ENCODE measurements around the gene USP28. TPM values are rescaled to one million over a fixed set of nuclear protein-coding genes. Genes with fewer than 3 reads are reported as not detected.
"Not testable (repeated sequence)": the region's sequence is repeated elsewhere in the genome, so short reads cannot be mapped to it uniquely, and the experiment has no call there.

The USP28 gene
- total RNA-seq, 6 experiments from 2014 or later: 15.4 to 21.5 (median 17.8) TPM

GRCh38 chr11:113884361-113884836, 9.0 kb upstream of the USP28 start:
- Mint-ChIP-seq H3K4me1 (ENCODE audit: low read depth) (no peaks in the 10 kb centered on the region), H3K36me3 (ENCODE audit: low read depth) (no peaks in the 10 kb centered on the region)

GRCh38 chr11:113881856-113882255, 6.5 kb upstream of the USP28 start:
- no peak overlapping the region for H3K4me3 Mint-ChIP-seq
- H3K36me3 Mint-ChIP-seq (ENCODE audit: low read depth): no peaks in the 10 kb centered on the region
- peak; percentile 29 for DNase-seq
- peaks cover 9% of the 10 kb centered on the region for H3K27me3 Mint-ChIP-seq (ENCODE audit: insufficient read depth)
- no peak for TF ChIP-seq CTCF (IDR thresholded peaks at IDR 0.05)
- H3K4me1 Mint-ChIP-seq (ENCODE audit: low read depth): no peaks in the 10 kb centered on the region
- no peak overlapping the region for H3K27ac Mint-ChIP-seq
- H3K9me3 Mint-ChIP-seq: no peaks in the 10 kb centered on the region

More at GRCh38 chr11:113884361-113884836, 9.0 kb upstream of the USP28 start:
- no peak for TF ChIP-seq CTCF (IDR thresholded peaks at IDR 0.05)
- DNase-seq: no peak
- H3K27ac Mint-ChIP-seq: no peak overlapping the region
- H3K4me3 Mint-ChIP-seq: no peak overlapping the region
- no peaks in the 10 kb centered on the region for H3K9me3 Mint-ChIP-seq
- H3K27me3 Mint-ChIP-seq (ENCODE audit: insufficient read depth): peaks cover 11% of the 10 kb centered on the region

GRCh38 chr11:113880971-113881370, 5.6 kb upstream of the USP28 start:
- peaks cover 3% of the 10 kb centered on the region for H3K4me1 Mint-ChIP-seq (ENCODE audit: low read depth)
- H3K9me3 Mint-ChIP-seq: no peaks in the 10 kb centered on the region
- H3K27me3 Mint-ChIP-seq (ENCODE audit: insufficient read depth): peaks cover 6% of the 10 kb centered on the region
- no peak for TF ChIP-seq CTCF (IDR thresholded peaks at IDR 0.05)
- no peaks in the 10 kb centered on the region for H3K36me3 Mint-ChIP-seq (ENCODE audit: low read depth)
- no peak for DNase-seq
- no peak overlapping the region for H3K4me3 Mint-ChIP-seq
- no peak overlapping the region for H3K27ac Mint-ChIP-seq

GRCh38 chr11:113879446-113879845, 4.1 kb upstream of the USP28 start:
- H3K4me1 Mint-ChIP-seq (ENCODE audit: low read depth): peaks cover 11% of the 10 kb centered on the region
- not testable (repeated sequence) for H3K9me3 Mint-ChIP-seq; H3K4me3 Mint-ChIP-seq; H3K36me3 Mint-ChIP-seq (ENCODE audit: low read depth); H3K27me3 Mint-ChIP-seq (ENCODE audit: insufficient read depth); H3K27ac Mint-ChIP-seq; DNase-seq

GRCh38 chr11:113877670-113878055, 2.3 kb upstream of the USP28 start:
- no peak for TF ChIP-seq CTCF (IDR thresholded peaks at IDR 0.05)
- peaks cover 9% of the 10 kb centered on the region for H3K27me3 Mint-ChIP-seq (ENCODE audit: insufficient read depth)
- H3K27ac Mint-ChIP-seq: no peak overlapping the region
- H3K36me3 Mint-ChIP-seq (ENCODE audit: low read depth): no peaks in the 10 kb centered on the region; the same call in 1 of the 2 replicates
- H3K4me1 Mint-ChIP-seq (ENCODE audit: low read depth): peaks cover 25% of the 10 kb centered on the region
- no peaks in the 10 kb centered on the region for H3K9me3 Mint-ChIP-seq
- DNase-seq: no peak
- H3K4me3 Mint-ChIP-seq: no peak overlapping the region

- no peak overlapping the region for H3K27ac Mint-ChIP-seq
- peaks cover 27% of the 10 kb centered on the region for H3K4me1 Mint-ChIP-seq (ENCODE audit: low read depth)
- H3K36me3 Mint-ChIP-seq (ENCODE audit: low read depth): peaks cover 4% of the 10 kb centered on the region; the same call in 1 of the 2 replicates
These were observed 1.7 kb upstream of the USP28 start for GRCh38 chr11:113876798-113877669.

More at GRCh38 chr11:113876798-113877669, 1.7 kb upstream of the USP28 start:
- DNase-seq: no peak
- no peaks in the 10 kb centered on the region for H3K9me3 Mint-ChIP-seq
- TF ChIP-seq CTCF (IDR thresholded peaks at IDR 0.05): no peak
- peaks cover 9% of the 10 kb centered on the region for H3K27me3 Mint-ChIP-seq (ENCODE audit: insufficient read depth)
- peak overlapping the region; percentile 94 for H3K4me3 Mint-ChIP-seq

Data from HFFc6 (cell line).